Karpas-422 (cell line): ENCODE data around the gene UBXN7. TPM values are rescaled to one million over a fixed set of nuclear protein-coding genes. Genes with fewer than 3 reads are reported as not detected.
"Not testable (repeated sequence)": the region's sequence is repeated elsewhere in the genome, so short reads cannot be mapped to it uniquely, and the experiment has no call there.

Experiments used
- DNase-seq: peaks from one replicate; pipeline ENCODE4 v3.0.0-alpha.2; 2015
- H2AFZ ChIP-seq: fragments of 200-600 bp; sonication (generic); 2 replicates; pipeline ENCODE4 v1.6.1; 2014; ENCODE audit warnings: antibody characterized with exemption, low read length, mixed read lengths
- H3K27ac ChIP-seq: fragments of 200-600 bp; sonication (generic); 2 replicates; pipeline ENCODE4 v1.5.1; 2014; ENCODE audit warnings: mild to moderate bottlenecking, low read length, moderate library complexity
- H3K27me3 ChIP-seq: fragments of 200-600 bp; sonication (generic); 2 replicates; pipeline ENCODE4 v1.6.1; 2014; ENCODE audit warnings: low read length, mixed read lengths
- H3K36me3 ChIP-seq: fragments of 200-600 bp; sonication (generic); 2 replicates; pipeline ENCODE4 v1.6.1; 2014; ENCODE audit warnings: low read length, mixed read lengths; ENCODE audit not compliant: insufficient read depth
- H3K4me1 ChIP-seq: fragments of 200-600 bp; sonication (generic); 2 replicates; pipeline ENCODE4 v1.6.1; 2014; ENCODE audit warnings: mild to moderate bottlenecking, low read length, mixed read lengths
- H3K4me2 ChIP-seq: fragments of 200-600 bp; sonication (generic); 2 replicates; pipeline ENCODE4 v1.6.1; 2014; ENCODE audit warnings: low read length, low read depth, mild to moderate bottlenecking; ENCODE audit not compliant: poor library complexity, severe bottlenecking
- H3K4me3 ChIP-seq: fragments of 200-600 bp; sonication (generic); 2 replicates; pipeline ENCODE4 v1.5.1; 2014; ENCODE audit warnings: mild to moderate bottlenecking, antibody characterized with exemption, low read length, mixed read lengths
- H3K79me2 ChIP-seq: fragments of 200-600 bp; sonication (generic); 2 replicates; pipeline ENCODE4 v1.6.1; 2014; ENCODE audit warnings: mild to moderate bottlenecking, low read length, mixed read lengths
- H3K9ac ChIP-seq: fragments of 200-600 bp; sonication (generic); 2 replicates; pipeline ENCODE4 v1.6.0; 2014; ENCODE audit warnings: low read length
- H3K9me2 ChIP-seq: fragments of 200-600 bp; sonication (generic), shearing (Covaris generic); replicated peaks from 2 replicates; pipeline ENCODE4 v1.6.0; 2014; ENCODE audit warnings: mild to moderate bottlenecking, low read length, moderate library complexity; ENCODE audit not compliant: insufficient read depth
- H3K9me3 ChIP-seq: fragments of 300-700, 200-600 bp; sonication (generic); 2 replicates; pipeline ENCODE4 v1.6.1; 2014; ENCODE audit warnings: low read length, mixed read lengths
- H4K20me1 ChIP-seq: fragments of 200-600 bp; sonication (generic); 2 replicates; pipeline ENCODE4 v1.6.1; 2014; ENCODE audit warnings: mild to moderate bottlenecking, antibody characterized with exemption, low read length, low read depth; ENCODE audit not compliant: insufficient read depth
- total RNA-seq: library from RNA; depleted of rRNA; stranded (reverse); fragments of >200 nt; shearing (Covaris generic); gene quantifications from 2 replicates; pipeline ENCODE4 v1.2.3, GENCODE V29; 2014; ENCODE audit warnings: low replicate concordance; rRNA removed

The UBXN7 gene
- total RNA-seq: 25.5 and 33.0 TPM in 2 replicates

DNA sequence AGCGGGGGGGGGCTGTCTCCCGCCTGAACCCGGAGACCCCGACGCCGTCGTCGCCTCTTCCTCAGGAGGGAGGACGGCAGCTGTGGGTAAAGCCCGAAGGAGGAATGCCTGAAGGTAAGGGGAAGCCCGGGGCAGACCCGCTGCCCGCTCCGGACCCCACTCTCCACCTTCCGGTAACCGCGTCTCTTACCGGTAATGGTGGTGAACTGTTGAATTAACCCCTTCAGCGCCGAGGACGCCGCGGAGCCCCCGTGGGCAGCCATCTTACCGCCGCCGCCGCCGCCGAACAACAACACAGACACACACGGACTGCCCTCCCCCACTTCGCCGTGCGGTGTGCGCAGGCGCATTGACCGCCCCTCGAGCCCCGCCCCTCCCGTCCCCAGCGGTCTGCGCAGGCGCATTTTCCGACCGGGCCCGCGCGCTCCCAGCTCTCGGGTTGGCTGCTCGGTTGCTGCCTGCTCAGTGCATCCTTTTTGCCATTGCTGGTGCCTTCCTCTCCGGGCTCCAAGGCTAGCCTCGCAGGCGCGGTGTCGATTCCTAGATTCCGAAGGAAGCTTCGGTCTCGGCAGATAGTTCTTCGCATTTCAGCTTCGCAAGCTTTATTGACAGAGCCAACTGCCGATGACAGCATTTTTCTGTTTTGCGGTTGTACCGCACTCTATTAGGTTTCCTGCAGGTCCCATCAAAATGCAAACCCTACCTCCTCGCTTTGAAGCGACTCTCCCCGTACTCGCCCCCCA lies at the start of gene UBXN7:
TSS of gene UBXN7 (minus strand) at position 291 of the 743 bp plus-strand sequence. CDS start at position 263, 28 bp downstream.
- Histone ChIP-seq H3K79me2 (peaks cover 52% of the 10 kb centered on the region), H2AFZ (peak within 1 kb of the TSS; percentile 94), H3K9ac (peak within 1 kb of the TSS; percentile 91), H3K27me3 (no peaks in the 10 kb centered on the region), H3K9me2 (no peaks in the 10 kb centered on the region), H3K4me1 (peaks cover 20% of the 10 kb centered on the region), H3K36me3 (no peaks in the 10 kb centered on the region; the same call in 1 of the 2 replicates), H3K4me3 (peak within 1 kb of the TSS; percentile 84), H3K9me3 (no peaks in the 10 kb centered on the region), H4K20me1 (peaks cover 3% of the 10 kb centered on the region; the same call in 1 of the 2 replicates), H3K4me2 (peak within 1 kb of the TSS; percentile 96), H3K27ac (peak within 1 kb of the TSS; percentile 84)
- peak; percentile 99 for DNase-seq

DNA sequence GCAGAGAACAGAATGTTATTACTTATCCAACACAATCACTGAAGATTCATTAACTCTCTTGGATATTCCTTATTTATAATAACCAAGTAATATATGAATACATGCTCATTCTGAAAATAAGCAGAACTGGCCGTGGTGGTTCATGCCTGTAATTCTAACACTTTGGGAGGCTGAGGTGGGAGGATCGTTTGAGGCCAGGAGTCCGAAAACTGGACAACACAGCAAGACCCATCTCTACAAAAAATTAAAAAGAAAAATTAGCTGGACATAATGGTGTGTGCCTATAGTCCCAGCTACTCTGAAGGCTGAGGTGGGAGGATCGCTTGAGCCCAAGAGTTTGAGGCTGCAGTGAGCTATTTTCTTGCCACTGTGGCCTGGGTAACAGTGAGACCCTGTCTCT lies 45.5 kb upstream of the UBXN7 start:
- H3K9ac ChIP-seq: no peak overlapping the region
- no peaks in the 10 kb centered on the region for H3K9me3 ChIP-seq
- peaks cover 72% of the 10 kb centered on the region for H3K36me3 ChIP-seq
- no peak overlapping the region for H3K27ac ChIP-seq
- peaks cover 61% of the 10 kb centered on the region for H3K79me2 ChIP-seq
- H3K4me3 ChIP-seq: no peak overlapping the region
- H3K27me3 ChIP-seq: no peaks in the 10 kb centered on the region
- H3K9me2 ChIP-seq: no peaks in the 10 kb centered on the region
- DNase-seq: no peak
- no peak overlapping the region for H3K4me2 ChIP-seq
- no peak overlapping the region for H2AFZ ChIP-seq
- H4K20me1 ChIP-seq: peaks cover 4% of the 10 kb centered on the region; the same call in 1 of the 2 replicates
- H3K4me1 ChIP-seq: no peaks in the 10 kb centered on the region

DNA sequence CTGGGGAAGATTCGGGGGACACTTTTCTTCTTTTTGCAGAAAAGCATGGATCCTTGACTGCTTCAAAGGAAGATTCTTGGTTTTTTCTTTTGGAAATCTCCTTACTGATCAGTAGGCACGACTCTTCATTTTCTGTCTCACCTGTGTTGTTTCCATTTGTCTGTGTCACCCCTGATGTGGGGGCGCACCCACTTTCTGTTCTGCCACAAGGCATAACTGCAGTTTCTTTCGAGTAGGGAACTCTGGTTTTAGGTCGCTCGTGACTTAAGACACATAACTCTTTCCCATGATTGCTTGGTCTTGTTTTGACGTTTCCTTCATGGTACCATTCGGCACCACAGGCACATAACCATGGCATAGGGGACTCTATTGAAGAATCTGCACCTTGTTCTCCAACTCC lies 40.1 kb upstream of the UBXN7 start:
- Histone ChIP-seq H3K36me3 (peaks cover 74% of the 10 kb centered on the region), H3K4me3 (no peak overlapping the region), H4K20me1 (no peaks in the 10 kb centered on the region), H3K27me3 (no peaks in the 10 kb centered on the region), H3K9ac (no peak overlapping the region), H3K4me1 (no peaks in the 10 kb centered on the region; the same call in 1 of the 2 replicates), H2AFZ (no peak overlapping the region), H3K4me2 (no peak overlapping the region), H3K9me2 (no peaks in the 10 kb centered on the region), H3K27ac (no peak overlapping the region), H3K9me3 (no peaks in the 10 kb centered on the region), H3K79me2 (peaks cover 70% of the 10 kb centered on the region)
- no peak for DNase-seq

DNA sequence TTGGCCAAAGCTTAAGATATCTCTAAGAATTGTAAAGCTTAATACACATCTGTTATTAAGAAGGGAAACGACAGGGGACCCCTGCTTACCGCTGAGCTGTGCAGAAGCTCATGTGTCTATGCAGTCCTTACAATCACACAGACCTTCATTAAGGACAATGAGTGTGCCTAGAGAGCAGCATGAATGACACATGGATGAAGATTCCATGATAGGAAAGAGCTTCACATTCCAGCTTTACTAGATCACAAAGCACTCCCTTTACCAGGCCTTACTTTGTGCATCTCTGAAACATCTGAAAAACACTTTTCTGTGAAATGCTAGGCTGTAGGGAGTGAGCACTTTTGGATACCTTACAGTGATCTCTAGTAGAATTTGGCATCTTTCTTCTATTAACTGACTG lies 39.3 kb upstream of the UBXN7 start:
- no peak overlapping the region for H3K9ac ChIP-seq
- H2AFZ ChIP-seq: no peak overlapping the region
- no peak for DNase-seq
- H3K36me3 ChIP-seq: peaks cover 71% of the 10 kb centered on the region
- H4K20me1 ChIP-seq: no peaks in the 10 kb centered on the region
- H3K9me2 ChIP-seq: no peaks in the 10 kb centered on the region
- H3K4me3 ChIP-seq: no peak overlapping the region
- no peaks in the 10 kb centered on the region; the same call in 1 of the 2 replicates for H3K4me1 ChIP-seq
- no peak overlapping the region for H3K27ac ChIP-seq
- H3K79me2 ChIP-seq: peaks cover 69% of the 10 kb centered on the region
- no peaks in the 10 kb centered on the region for H3K27me3 ChIP-seq
- no peaks in the 10 kb centered on the region for H3K9me3 ChIP-seq
- H3K4me2 ChIP-seq: no peak overlapping the region

DNA sequence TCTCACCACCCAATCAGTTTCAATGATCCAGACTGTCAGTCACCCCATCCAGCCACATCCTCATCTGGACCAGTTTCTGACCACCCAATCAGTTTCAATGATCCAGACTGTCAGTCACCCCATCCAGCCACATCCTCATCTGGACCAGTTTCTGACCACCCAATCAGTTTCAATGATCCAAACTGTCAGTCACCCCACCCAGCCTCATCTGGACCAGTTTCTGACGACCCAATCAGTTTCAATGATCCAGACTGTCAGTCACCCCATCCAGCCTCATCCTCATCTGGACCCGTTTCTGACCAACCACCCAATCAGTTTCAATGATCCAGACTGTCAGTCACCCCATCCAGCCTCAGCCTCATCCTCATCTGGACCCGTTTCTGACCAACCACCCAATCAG lies 38.0 kb upstream of the UBXN7 start:
- H3K79me2 ChIP-seq: peaks cover 70% of the 10 kb centered on the region
- not testable (repeated sequence) for H3K9me3 ChIP-seq, H3K4me1 ChIP-seq, H3K4me3 ChIP-seq, H3K27me3 ChIP-seq, H3K27ac ChIP-seq, DNase-seq, H3K9me2 ChIP-seq, H4K20me1 ChIP-seq, H3K9ac ChIP-seq, H2AFZ ChIP-seq, H3K4me2 ChIP-seq
- peaks cover 66% of the 10 kb centered on the region for H3K36me3 ChIP-seq

DNA sequence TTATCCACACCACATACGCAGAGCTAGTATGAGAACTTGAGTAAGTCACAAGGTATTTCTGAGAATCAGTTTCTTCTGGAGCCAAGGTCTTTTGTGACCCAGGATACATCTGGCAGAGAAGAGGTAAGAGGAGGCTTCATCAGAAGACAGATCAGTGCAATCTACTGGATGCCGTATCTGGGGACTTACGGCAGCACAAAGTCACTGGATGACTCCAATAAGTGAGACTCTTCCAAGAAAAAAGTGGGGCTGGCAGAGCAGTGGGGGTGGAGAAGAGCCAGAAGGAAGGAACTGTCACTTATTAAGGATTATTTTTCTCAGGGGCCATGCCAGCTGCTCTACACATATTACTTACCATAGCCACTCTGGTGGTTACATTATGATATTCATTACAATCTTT lies 31.6 kb upstream of the UBXN7 start:
- no peaks in the 10 kb centered on the region for H4K20me1 ChIP-seq
- DNase-seq: no peak
- peaks cover 3% of the 10 kb centered on the region; the same call in 1 of the 2 replicates for H3K9me2 ChIP-seq
- H3K4me1 ChIP-seq: no peaks in the 10 kb centered on the region
- no peak overlapping the region for H3K9ac ChIP-seq
- no peak overlapping the region for H2AFZ ChIP-seq
- H3K79me2 ChIP-seq: peaks cover 24% of the 10 kb centered on the region
- no peak overlapping the region for H3K27ac ChIP-seq
- no peaks in the 10 kb centered on the region for H3K27me3 ChIP-seq
- peaks cover 18% of the 10 kb centered on the region for H3K36me3 ChIP-seq
- no peak overlapping the region for H3K4me3 ChIP-seq
- no peak overlapping the region for H3K4me2 ChIP-seq
- no peaks in the 10 kb centered on the region for H3K9me3 ChIP-seq

DNA sequence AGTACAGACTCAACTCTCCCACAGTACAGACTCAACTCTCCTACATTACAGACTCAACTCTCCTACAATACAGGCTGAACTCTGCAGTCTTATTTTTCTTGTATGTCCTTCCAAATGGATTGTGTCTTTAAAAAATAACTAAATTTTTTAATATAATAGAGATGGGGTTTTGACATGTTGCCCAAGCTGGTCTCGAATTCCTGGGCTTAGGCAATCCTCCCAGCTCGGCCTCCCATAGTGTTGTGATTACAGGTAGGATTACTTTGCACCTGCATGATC lies 31.2 kb upstream of the UBXN7 start:
- Histone ChIP-seq H3K9ac (no peak overlapping the region), H3K36me3 (peaks cover 14% of the 10 kb centered on the region), H3K4me1 (no peaks in the 10 kb centered on the region), H3K27ac (no peak overlapping the region), H3K9me3 (no peaks in the 10 kb centered on the region), H3K4me3 (no peak overlapping the region), H2AFZ (no peak overlapping the region), H3K9me2 (peaks cover 3% of the 10 kb centered on the region; the same call in 1 of the 2 replicates), H3K27me3 (no peaks in the 10 kb centered on the region), H3K4me2 (no peak overlapping the region), H4K20me1 (no peaks in the 10 kb centered on the region), H3K79me2 (peaks cover 21% of the 10 kb centered on the region)
- no peak for DNase-seq

DNA sequence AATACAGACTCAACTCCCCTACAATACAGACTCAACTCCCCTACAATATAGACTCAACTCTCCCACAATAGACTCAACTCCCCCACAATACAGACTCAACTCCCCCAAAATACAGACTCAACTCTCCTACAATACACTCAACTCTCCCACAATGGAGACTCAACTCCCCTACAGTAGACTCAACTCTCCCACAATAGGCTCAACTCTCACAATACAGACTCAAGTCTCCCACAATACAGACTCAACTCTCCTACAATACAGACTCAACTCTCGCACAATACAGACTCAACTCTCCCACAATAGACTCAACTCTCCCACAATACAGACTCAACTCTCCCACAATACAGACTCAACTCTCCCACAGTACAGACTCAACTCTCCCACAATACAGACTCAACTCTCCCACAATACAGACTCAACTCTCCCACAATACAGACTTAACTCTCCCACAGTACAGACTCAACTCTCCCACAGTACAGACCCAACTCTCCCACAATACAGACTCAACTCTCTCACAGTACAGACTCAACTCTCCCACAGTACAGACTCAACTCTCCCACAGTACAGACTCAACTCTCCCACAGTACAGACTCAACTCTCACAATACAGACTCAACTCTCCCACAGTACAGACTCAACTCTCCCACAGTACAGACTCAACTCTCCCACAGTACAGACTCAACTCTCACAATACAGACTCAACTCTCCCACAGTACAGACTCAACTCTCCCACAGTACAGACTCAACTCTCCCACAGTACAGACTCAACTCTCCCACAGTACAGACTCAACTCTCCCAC lies 30.7 kb upstream of the UBXN7 start:
- H3K4me1 ChIP-seq, H2AFZ ChIP-seq: not testable (repeated sequence)

More for the DNA sequence above, 30.7 kb upstream of the UBXN7 start:
- H3K4me3 ChIP-seq, H4K20me1 ChIP-seq, H3K4me2 ChIP-seq, H3K27me3 ChIP-seq, H3K9me3 ChIP-seq, H3K9me2 ChIP-seq, H3K27ac ChIP-seq, DNase-seq, H3K9ac ChIP-seq: not testable (repeated sequence)
- H3K79me2 ChIP-seq: peaks cover 17% of the 10 kb centered on the region
- H3K36me3 ChIP-seq: peaks cover 10% of the 10 kb centered on the region
